Thoracic aorta (tissue), 2 donors: ENCODE results near the gene MTHFD1L. TPM values are rescaled to one million over a fixed set of nuclear protein-coding genes. Genes with fewer than 3 reads are reported as not detected.
A peak's percentile ranks its signal among the peaks of the same experiment; 100 is the strongest.

Experiments used
- ATAC-seq: fragments of 150-250 bp; one replicate; pipeline ENCODE4 v1.8.0; 2017; ENCODE audit warnings: low read depth; ENCODE audit not compliant: insufficient number of reproducible peaks, low FRiP score
- DNase-seq: peaks from one replicate; pipeline ENCODE4 v3.0.0-alpha.2; 2020; ENCODE audit warnings: low spot score
- H3K27ac ChIP-seq, 2 donors: fragments of 200-600 bp; sonication (generic); 1 replicate in 1 of 2; 2 replicates in 1 of 2; pipeline ENCODE4 v1.5.1; 2016; ENCODE audit warnings: mild to moderate bottlenecking in 2 of 2, moderate library complexity in 2 of 2
- H3K27me3 ChIP-seq: fragments of 200-600 bp; sonication (generic); replicated peaks from 2 replicates; pipeline ENCODE4 v1.6.0; 2016; ENCODE audit warnings: mild to moderate bottlenecking; ENCODE audit not compliant: insufficient read depth
- H3K36me3 ChIP-seq: fragments of 200-600 bp; sonication (generic); one replicate; pipeline ENCODE4 v1.5.1; 2016
- H3K4me1 ChIP-seq, 2 donors: fragments of 200-600 bp; sonication (generic); 1 replicate in 1 of 2; 2 replicates in 1 of 2; pipeline versions ENCODE4 v1.5.1 to v1.6.0; 2016; ENCODE audit warnings: low read depth in 2 of 2, mild to moderate bottlenecking in 1 of 2; ENCODE audit not compliant: control insufficient read depth in 1 of 2
- H3K4me3 ChIP-seq: fragments of 200-600 bp; sonication (generic); 2 replicates; pipeline ENCODE4 v1.5.1; 2016; ENCODE audit warnings: mild to moderate bottlenecking
- H3K9me3 ChIP-seq: fragments of 200-600 bp; sonication (generic); 2 replicates; pipeline ENCODE4 v1.5.1; 2016
- total RNA-seq, 2 donors: library from RNA; depleted of rRNA; stranded (reverse); fragments of >200 nt; gene quantifications; one replicate each; pipeline versions ENCODE4 v1.1.0 to v1.2.3, GENCODE V29; 2016
- TF ChIP-seq, protein P1 (sequence below): fragments of 200-600 bp; sonication (generic); IDR thresholded peaks from one replicate; pipeline ENCODE4 v1.5.1; 2019; ENCODE audit warnings: antibody characterized with exemption

MTHFD1L gene
- total RNA-seq, 2 donors from 2014 or later, result 52.8 to 77.3 TPM

DNA sequence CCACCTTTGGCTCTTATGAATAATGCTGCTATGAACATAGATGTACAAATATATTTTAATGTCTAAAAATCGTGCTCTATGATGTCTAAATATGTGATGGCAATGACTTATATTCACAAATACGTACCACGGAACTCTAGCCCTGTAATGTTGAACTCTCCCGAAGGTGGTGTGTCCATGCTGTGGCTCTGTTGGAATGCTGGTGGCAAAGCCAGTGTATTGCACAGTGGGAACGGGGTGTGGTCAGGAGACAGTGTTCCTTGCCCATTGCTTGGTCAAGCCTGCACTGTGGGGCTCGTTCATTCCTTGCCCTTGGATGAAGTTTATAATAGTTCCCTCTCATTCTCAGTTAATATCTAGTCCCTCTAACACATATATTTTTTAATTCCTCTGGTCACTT, 109.6 kb downstream of the MTHFD1L start:
- no peak for DNase-seq

DNA sequence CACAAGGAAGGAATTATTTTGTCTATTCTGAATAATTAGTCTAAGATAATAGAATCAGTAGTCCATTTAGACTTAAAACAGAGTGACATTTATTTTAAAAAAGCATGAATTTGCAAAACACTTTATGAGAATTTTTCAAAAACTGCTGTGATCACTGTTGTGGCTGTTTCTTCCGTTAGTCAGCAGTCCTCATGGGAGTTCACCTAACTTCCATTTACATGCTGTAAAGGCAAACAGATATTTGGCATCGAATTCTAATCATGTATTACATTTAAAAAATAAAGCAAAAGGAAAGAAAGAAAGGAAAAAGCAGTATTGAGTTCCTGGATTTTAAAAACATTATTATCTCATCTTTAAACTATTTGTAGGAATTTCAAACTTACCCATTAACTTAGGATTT, 111.8 kb downstream of the MTHFD1L start:
- TF ChIP-seq, protein P1, sequence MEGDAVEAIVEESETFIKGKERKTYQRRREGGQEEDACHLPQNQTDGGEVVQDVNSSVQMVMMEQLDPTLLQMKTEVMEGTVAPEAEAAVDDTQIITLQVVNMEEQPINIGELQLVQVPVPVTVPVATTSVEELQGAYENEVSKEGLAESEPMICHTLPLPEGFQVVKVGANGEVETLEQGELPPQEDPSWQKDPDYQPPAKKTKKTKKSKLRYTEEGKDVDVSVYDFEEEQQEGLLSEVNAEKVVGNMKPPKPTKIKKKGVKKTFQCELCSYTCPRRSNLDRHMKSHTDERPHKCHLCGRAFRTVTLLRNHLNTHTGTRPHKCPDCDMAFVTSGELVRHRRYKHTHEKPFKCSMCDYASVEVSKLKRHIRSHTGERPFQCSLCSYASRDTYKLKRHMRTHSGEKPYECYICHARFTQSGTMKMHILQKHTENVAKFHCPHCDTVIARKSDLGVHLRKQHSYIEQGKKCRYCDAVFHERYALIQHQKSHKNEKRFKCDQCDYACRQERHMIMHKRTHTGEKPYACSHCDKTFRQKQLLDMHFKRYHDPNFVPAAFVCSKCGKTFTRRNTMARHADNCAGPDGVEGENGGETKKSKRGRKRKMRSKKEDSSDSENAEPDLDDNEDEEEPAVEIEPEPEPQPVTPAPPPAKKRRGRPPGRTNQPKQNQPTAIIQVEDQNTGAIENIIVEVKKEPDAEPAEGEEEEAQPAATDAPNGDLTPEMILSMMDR, result no peak
- no peak overlapping the region for H3K27ac ChIP-seq
- no peaks in the 10 kb centered on the region for H3K9me3 ChIP-seq
- H3K36me3 ChIP-seq, result peaks cover 10% of the 10 kb centered on the region
- no peaks in the 10 kb centered on the region for H3K27me3 ChIP-seq
- DNase-seq (no peak), ATAC-seq (no peak)
- H3K4me3 ChIP-seq, result no peak overlapping the region
- peaks cover 12 to 30% of the 10 kb centered on the region in 2 donors for H3K4me1 ChIP-seq

More for the DNA sequence above, 109.6 kb downstream of the MTHFD1L start:
- no peak overlapping the region for H3K27ac ChIP-seq
- no peaks in the 10 kb centered on the region for H3K27me3 ChIP-seq
- no peak for ATAC-seq
- H3K4me3 ChIP-seq, result no peak overlapping the region
- peaks cover 3 to 14% of the 10 kb centered on the region in 2 donors for H3K4me1 ChIP-seq
- no peaks in the 10 kb centered on the region for H3K9me3 ChIP-seq
- peaks cover 10% of the 10 kb centered on the region for H3K36me3 ChIP-seq
- TF ChIP-seq, protein P1, result no peak

DNA sequence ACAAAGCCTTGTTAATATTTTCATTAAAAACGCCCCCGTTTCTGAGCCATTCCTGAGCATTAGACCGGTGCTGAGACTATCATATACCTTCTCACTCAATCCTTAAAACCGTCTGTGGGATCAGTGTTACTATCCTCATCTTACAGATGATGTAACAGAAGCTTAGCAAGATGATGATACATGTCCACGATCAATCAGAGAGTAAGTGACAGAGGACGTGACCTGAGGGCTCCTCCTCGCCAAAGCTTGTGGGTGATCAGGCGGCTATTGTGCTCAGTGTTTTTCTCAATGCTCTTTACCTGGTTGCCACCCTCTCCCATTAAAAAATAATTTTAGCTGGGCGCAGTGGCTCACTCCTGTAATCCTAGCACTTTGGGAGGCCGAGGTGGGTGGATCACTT, 113.1 kb downstream of the MTHFD1L start:
- peaks cover under 1% of the 10 kb centered on the region for H3K36me3 ChIP-seq
- DNase-seq, result no peak
- no peaks in the 10 kb centered on the region for H3K9me3 ChIP-seq
- TF ChIP-seq, protein P1, result no peak
- no peaks in the 10 kb centered on the region for H3K27me3 ChIP-seq
- H3K27ac ChIP-seq, result no peak overlapping the region
- no peak for ATAC-seq
- H3K4me1 ChIP-seq, result peaks cover 12 to 30% of the 10 kb centered on the region in 2 donors
- H3K4me3 ChIP-seq, result no peak overlapping the region

DNA sequence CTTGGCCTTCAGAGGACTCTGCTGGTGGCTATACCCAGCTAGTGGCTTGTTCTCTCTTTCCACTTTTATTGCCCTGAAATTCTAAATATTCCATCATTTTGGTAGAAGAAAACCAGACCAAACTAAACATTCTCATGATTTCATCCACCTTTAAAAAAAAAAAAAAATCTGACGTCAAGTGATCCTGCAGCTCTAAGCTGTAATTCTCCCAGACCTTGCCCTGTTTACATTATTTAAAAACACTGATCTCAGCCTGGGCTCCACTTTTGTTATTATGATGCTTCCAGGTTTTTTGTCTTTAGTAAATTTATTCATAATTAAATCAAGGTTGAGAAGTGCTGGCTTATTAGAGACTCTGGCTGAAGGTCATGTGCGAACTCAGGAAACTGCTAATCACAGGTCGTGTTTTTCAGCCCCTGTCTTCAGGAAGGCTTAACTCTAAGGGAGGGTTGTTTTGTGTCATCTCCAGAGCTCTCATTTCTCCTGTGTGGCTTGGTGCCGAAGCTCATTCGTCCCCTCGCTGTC, 114.4 kb downstream of the MTHFD1L start:
- no peak overlapping the region for H3K4me3 ChIP-seq
- TF ChIP-seq, protein P1, result no peak
- no peaks in the 10 kb centered on the region for H3K27me3 ChIP-seq
- no peak for ATAC-seq
- H3K36me3 ChIP-seq, result no peaks in the 10 kb centered on the region
- peak overlapping the region; percentile 27 to 36 for H3K27ac ChIP-seq
- no peak for DNase-seq
- no peaks in the 10 kb centered on the region for H3K9me3 ChIP-seq
- peaks cover 12 to 30% of the 10 kb centered on the region in 2 donors for H3K4me1 ChIP-seq

DNA sequence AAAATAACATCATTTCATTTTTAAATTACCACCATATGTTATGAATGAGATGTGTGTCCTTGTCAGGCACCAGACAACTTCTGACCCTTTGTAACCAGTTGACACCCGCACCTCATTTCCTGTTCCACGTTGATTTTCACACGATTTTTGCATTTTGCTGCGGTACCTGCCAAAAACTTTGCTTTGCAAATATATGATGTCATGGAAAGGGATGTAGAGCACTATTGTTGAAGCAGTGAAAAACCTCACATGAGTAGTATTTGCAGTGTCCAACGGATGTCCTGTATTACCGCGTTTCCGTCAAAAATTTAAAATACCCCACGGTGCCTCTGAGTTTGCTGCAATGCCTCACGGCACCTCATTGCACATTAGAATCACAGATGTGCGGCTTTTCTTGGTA, 115.6 kb downstream of the MTHFD1L start:
- Histone ChIP-seq H3K27me3 (no peaks in the 10 kb centered on the region), H3K4me3 (peak overlapping the region; percentile 15), H3K9me3 (no peaks in the 10 kb centered on the region), H3K36me3 (no peaks in the 10 kb centered on the region), H3K4me1 (peaks cover 12 to 30% of the 10 kb centered on the region in 2 donors), H3K27ac (peak overlapping the region; percentile 27 to 36)
- TF ChIP-seq, protein P1, result no peak
- DNase-seq, result no peak
- ATAC-seq, result no peak
